Middle frontal gyrus (tissue), 1 donor: ENCODE data around the gene IL11.
A peak's percentile ranks its signal among the peaks of the same experiment; 100 is the strongest.
"Not testable (repeated sequence)": the region's sequence is repeated elsewhere in the genome, so short reads cannot be mapped to it uniquely, and the experiment has no call there.

Source experiments
- DNase-seq: peaks from one replicate; pipeline ENCODE4 v3.0.0-alpha.2; 2015; ENCODE audit warnings: low spot score; ENCODE audit errors: extremely low spot score

The IL11 gene

GRCh38 chr19:55370305-55370988 is at the start of gene IL11:
TSS of gene IL11 (minus strand) at chr19:55370463. CDS start at chr19:55370310, 153 bp downstream.
- DNase-seq: no peak

- DNase-seq: no peak
Observed at GRCh38 chr19:55419624-55420236, 49.5 kb upstream of the IL11 start.

GRCh38 chr19:55419103-55419502 is 48.8 kb upstream of the IL11 start:
- DNase-seq: no peak

GRCh38 chr19:55418185-55418584 is 47.9 kb upstream of the IL11 start:
- DNase-seq: peak; percentile 59

- no peak for DNase-seq
Observed at GRCh38 chr19:55410168-55410567, 39.9 kb upstream of the IL11 start.

GRCh38 chr19:55409179-55409578 is 38.9 kb upstream of the IL11 start:
- not testable (repeated sequence) for DNase-seq

GRCh38 chr19:55408533-55408872 is 38.2 kb upstream of the IL11 start:
- DNase-seq: no peak

GRCh38 chr19:55407800-55408532 is 37.7 kb upstream of the IL11 start:
- peak; percentile 99 for DNase-seq

GRCh38 chr19:55407550-55407799 is 37.2 kb upstream of the IL11 start, which contains the start of gene UBE2S:
TSS of gene UBE2S (minus strand) at chr19:55407788. CDS start at chr19:55407589, 199 bp downstream.
- DNase-seq: not testable (repeated sequence)

- DNase-seq: no peak
Observed at GRCh38 chr19:55406826-55407549, 36.7 kb upstream of the IL11 start.

- no peak for DNase-seq
Observed at GRCh38 chr19:55406091-55406825, 36.0 kb upstream of the IL11 start.

GRCh38 chr19:55405638-55406037 is 35.4 kb upstream of the IL11 start:
- DNase-seq: no peak

GRCh38 chr19:55402509-55402908 is 32.2 kb upstream of the IL11 start:
- no peak for DNase-seq

- not testable (repeated sequence) for DNase-seq
Observed at GRCh38 chr19:55401390-55401789, 31.1 kb upstream of the IL11 start.

- no peak for DNase-seq
Observed at GRCh38 chr19:55400281-55401087, 30.2 kb upstream of the IL11 start.

GRCh38 chr19:55398200-55398925 is 28.1 kb upstream of the IL11 start:
- no peak for DNase-seq

GRCh38 chr19:55392820-55393761 is 22.8 kb upstream of the IL11 start:
- DNase-seq: no peak

GRCh38 chr19:55391702-55392615 is 21.7 kb upstream of the IL11 start:
- no peak for DNase-seq
